Tongue (tissue), 2 donors: ENCODE results near the gene SSTR5. TPM values are rescaled to one million over a fixed set of nuclear protein-coding genes. Genes with fewer than 3 reads are reported as not detected.
A peak's percentile ranks its signal among the peaks of the same experiment; 100 is the strongest.

Experiments
- DNase-seq: peaks from one replicate; pipeline ENCODE4 v3.0.0-alpha.2; 2015
- total RNA-seq: library from RNA; depleted of rRNA; stranded (reverse); fragments of >200 nt; gene quantifications from one replicate; pipeline ENCODE4 v1.2.3, GENCODE V29; 2014

SSTR5 gene
- total RNA-seq, 1 donor from 2014 or later = 0.72 TPM

DNA sequence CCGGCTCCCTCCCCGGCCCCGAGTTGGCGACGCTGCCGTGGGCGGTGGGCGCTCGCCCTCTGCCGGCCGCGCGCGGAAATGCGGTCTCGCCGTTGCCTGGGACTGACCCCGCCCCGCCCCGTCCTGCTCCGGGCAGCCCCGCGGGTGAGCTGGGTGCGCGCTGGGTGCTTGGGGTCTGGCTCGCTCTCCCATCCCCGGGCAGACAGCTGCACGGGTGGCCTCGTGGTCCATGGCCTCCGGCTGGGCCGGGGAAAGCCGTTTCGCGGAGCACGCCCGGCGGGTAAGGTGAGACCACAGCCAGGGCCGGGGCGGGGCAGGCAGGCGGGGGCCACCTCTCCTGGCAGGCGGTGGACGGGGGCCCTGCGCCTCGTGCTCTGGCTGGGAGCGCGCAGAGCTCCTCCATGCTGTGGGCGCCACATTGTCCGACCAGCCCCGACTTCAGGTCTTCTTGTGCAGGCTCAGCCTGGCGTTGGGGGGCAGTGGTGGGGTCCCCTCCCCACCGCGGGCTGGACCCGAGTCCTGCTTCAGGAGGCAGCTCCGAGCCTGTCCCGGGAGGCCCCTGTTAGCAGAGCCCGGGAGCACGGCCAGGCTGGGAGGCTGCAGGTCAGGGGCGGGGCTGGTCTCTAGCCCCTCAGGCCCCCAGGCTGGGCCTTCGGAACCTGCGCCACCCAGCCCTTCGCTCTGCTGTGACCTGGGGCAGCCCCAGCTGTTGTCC is 30.5 kb downstream of the SSTR5 start:
- peak; percentile 66 for DNase-seq

DNA sequence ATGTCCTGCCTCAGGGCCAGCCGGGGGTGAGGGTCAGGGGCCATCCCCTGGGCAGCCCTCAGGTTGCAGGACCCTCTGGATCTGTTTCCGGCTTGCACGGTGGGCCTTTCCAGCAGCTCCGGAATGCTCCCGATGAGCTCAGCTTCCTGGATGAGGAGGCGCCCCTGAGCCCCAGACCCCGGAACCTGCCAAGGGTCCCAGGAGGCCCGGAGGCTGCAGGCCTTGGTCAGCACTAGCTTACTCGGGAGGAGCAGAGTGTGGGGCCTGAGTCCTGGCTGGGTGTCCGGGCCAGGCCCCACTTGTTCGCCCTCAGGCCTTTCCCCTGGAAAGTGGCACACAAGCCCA is 31.1 kb downstream of the SSTR5 start:
- no peak for DNase-seq

- peak; percentile 82 for DNase-seq
Measured at GRCh38 chr16:1105888-1106620, 33.5 kb downstream of the SSTR5 start.

DNA sequence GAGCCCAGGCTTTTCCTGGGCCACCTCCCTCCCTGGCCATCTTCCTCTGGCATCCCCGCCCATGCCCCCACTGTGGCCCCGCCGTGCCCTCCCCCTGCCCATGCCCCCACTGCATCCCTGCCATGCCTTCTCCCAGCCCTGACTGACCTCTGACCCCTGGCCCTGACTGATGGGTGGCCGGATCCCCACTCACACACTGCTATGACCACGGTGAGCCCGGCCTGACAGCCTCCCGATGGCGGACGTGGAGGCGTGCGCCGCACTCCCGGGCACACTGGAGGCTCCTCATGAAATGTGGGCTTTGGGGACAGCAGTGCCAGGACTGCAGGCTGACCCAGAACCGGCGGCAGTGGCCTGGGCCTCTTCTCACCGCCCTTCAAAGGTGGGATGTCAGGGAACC is 34.1 kb downstream of the SSTR5 start:
- no peak for DNase-seq

DNA sequence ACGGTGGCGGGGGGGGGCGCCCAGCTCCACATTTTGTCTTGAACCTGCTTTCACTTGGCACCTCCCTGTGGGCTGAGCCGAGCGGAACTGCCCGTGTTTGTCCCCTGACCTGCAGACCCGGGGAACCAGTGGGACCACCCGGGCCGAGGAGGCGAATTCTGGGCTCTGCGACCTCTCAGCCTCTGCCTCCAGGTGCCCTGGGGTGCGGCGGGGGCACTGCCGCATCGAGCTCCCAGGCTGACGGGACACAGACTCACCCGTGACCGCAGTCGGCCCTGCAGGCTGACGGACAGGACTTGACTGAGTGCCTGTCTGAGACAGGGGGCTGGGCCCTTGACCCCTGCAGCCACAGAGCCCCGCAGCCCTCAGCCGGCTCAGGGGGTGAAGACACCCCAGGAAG is 34.6 kb downstream of the SSTR5 start:
- no peak for DNase-seq

DNA sequence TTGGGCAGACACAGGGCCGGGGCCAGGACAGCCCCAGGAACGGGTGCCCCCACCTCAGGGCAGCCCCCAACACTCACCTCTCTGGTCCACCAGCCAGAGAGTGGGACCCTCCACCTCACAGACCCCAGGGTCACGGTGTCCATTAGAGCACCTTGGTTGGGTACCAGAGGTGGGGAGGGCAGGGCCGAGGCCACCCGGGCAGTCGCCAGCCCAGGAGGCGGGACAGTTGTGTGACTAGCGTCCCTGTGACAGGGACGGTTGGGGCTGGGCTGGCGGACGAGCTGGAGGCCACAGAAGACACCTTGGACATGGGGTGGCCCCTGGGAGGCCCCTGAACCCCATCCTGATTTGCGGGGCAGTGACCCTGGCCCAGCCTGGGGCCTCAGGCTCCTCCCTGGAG is 35.2 kb downstream of the SSTR5 start:
- DNase-seq = no peak

DNA sequence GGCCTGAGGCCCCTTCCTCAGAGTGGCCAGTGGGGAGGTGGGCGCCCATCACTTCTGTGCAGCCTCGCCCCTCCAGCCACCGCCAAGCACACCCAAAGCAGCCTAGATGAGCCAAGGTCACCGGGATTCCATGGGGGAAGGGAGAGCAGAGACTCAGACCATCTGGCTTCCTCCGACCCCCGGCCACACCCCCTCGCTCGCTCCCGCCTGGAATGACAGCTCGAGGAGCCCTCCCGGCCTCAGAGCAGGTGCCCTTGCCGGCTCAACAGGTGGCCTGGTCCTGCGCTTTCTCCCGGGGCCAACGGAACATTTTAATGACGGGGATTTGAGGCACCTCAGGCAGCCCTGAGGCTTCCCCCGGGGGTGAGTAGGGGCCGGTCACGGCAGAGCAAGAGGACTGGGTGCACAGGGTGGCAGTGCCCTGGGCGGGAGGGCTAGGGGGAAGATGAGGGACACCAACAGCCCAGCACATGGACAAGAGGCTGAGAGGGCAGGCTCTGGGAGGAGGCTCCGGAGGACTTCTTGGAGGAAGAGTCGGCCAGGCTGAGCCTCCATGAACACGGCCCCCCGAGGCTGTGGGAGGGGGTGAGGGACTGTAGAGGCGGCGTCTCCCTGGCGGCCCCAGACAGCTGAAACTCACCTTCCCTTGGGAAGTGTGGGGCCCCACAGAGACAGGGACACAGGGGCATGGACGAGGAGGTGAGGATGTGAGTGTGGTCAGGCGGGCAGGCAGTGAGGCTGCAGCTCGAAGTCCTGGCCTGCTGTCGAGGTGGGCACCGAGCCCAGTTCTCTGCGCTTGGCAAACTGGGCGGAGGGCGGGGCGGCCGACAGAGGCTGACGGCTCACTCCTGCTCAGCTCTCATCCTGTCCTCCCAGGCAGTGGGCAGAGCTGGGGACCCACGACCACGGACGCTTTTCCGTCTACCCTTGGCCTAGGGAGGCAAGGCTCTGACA is 36.0 kb downstream of the SSTR5 start:
- peak; percentile 80 for DNase-seq

- DNase-seq = no peak
Measured at GRCh38 chr16:1109648-1110047, 37.1 kb downstream of the SSTR5 start.

DNA sequence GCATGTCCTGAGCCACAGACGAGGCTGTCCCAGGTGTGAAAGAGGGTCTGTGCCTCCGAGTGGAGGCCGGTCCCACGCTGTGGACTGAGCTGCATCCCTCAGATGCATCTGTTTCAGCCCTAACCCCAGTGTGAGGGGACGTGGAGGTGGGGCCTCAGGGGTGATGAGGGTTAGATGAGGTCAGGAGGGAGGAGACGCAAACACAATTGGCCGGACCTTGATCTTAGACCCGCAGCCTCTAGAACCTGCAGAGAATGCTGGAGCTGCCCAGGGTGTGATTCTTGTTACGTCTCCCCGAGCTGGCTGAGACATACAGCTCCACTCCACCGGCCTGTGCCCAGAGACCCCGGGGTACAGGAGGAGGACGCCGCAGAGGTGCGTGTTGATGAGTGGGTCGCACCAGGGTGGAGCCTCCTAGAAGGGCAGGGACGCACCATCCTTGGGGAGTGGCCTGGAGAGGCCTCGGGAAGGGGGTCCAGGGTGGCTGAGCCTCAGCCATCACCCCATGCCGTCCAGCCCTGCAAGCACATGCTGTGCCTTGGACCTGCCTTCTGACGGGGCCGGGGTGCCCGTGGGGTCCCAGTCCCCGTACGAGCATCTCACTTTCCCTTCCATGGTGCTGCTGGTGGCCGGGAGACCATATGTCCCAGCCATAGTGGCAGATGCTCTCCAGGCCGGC is 40.1 kb downstream of the SSTR5 start:
- DNase-seq = no peak

DNA sequence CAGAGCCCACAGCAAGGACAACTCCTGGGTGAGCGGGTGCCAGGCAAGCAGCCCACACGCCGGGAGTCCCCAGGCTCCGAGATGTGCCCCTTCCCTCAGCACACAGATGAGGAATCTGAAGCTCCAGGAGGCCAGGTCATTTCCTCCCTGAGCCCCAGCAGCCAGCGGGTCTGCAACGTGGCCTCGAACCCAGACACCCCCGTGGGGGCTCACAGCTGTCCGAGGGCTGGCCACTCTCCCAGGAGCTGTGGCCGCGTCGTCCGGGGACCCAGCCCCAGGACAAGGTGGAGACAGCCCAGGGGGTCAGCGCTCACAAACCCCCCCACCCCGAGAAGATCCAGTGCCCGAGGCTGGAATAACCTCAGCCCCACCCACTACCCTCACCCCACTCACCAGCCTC is 40.9 kb downstream of the SSTR5 start:
- no peak for DNase-seq

DNA sequence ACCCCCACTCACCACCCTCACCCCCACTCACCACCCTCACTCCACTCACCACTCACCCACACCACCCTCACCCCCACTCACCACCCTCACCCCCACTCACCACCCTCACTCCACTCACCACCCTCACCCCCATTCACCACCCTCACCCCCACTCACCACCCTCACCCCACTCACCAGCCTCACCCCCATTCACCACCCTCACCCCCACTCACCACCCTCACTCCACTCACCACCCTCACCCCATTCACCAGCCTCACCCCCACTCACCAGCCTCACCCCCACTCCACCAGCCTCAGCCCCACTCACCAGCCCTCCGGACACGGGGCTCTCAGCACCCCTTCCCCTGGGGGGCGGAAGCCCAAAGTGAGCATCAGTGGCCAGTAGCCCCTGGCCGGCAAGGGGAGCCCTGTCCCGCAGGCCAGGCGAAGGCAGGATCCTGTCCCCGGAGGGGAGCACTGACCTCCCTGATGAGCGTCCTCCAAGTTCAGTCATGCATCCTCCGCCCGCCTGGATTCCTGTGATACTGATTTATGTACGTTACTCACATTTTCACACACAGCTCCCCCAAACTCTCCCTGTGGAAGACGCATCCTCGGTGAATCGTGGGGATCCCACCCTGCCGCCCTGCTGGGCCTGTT is 41.5 kb downstream of the SSTR5 start:
- DNase-seq = no peak

DNA sequence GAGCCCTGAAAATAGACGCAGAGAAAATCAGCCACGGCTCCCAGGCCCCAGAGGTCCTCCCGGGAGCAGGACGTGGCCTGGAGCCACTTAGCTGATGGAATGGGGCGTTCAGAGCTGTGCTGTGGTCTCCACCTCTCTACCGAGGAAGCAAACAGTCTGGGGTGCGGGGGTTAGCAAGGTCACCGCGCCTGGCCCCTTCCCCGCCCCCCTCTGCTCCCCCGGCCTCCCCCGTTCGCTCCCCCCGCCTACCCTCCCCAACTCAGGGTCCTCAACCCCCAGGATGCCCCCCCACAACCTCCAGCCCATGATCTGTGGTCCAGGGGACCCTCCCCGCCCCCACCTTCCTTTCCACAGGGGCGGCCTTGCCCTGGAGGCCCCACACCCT is 44.1 kb downstream of the SSTR5 start:
- DNase-seq = no peak

- peak; percentile 52 for DNase-seq
Measured at GRCh38 chr16:1117176-1117900, 44.8 kb downstream of the SSTR5 start.

- no peak for DNase-seq
Measured at GRCh38 chr16:1117926-1118325, 45.4 kb downstream of the SSTR5 start.

DNA sequence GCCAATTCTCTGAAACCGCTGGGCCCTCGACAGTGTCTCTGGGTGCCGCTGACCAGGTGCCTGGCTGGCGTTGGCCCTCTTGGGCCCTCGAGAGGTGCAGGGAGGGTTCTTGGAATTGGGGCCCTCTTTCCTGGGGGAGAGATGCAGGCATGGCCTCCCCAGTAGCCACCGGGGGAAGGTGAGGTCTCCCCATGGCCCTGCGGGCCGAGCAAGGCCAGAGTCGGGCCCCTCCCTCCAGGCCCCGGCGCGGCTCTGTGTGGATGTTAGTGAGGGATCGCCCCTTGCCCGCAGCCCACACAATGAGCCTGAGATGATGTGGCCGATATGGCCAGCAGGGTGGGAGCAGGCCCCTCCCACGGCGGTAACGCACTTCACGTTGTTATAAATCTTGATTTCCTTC is 46.6 kb downstream of the SSTR5 start:
- DNase-seq = no peak

DNA sequence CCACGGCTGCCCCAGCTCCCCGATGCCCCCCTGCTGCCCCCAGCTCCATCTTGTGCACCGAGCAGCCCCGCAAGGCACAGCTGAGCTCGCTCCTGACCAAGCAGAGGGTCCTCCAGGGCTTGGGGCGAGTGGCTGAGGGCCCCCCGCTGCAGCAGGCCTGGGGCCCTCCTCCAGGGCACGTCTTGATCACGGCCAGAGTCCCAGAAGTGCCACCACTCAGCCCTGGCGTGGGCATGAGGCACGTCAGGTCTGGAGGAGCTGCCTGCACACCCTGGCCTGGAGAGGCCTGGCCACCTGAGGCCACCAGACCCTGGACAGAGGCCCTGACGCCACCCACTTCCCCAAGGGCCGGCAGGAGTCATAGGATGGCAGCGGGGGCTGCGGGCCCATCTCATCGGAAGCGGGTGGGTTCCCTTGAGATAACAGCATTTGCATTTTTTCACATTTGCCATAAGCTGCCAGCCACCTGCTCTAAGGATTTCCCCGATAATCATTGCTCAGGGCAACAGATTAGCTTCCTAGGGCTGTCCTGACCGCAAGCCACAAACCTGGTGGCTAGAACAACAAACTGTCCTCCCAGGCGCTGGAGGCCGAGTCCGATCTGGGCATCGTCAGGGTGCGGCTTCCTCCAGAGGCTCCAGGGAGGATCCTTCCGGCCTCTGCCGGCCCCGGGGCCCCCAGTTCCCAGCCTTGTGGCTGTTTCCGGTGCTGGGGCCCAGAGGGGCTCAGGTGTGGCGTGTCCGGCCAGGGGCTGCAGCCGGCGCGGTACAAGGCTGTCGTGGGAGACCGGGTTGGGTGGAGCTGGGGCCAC is 47.4 kb downstream of the SSTR5 start:
- no peak for DNase-seq

DNA sequence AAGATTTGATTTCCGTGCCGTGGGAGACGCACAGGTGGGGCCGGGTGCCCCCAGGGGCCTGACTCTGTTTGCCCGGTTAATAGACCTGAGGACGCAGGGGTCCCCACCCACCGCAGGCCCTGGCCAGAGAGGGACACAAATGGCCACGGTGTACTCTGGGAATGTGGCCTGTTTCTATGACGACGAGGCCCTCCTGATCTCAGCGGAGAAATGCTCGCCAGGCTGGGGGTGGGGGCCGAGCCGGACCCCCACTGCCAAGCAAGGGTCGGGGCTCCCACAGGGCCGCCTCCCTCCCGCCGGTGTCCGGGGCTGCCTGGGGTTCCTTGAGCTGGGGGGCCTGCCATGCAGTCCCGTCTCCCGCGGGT is 48.0 kb downstream of the SSTR5 start:
- no peak for DNase-seq

DNA sequence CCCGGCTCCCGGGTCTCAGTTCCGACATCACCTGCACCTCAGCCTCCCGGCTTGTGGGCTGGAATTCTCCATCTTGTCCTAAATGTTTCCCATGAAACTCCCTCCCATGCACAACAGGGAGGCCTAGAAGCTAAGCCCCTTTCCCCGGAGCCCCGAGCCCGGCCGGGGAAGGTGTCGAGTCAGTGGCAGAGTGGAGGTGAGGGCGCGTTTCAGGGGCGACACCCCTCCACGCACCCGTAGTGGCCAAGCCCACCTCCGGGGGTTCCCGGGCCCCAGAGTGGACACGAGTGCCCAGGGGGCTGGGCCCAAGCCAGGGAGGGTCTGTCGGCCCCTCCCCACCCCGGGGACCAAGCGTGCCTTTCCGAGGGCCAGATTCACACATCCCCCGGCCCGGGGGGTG is 48.5 kb downstream of the SSTR5 start:
- DNase-seq = no peak

- DNase-seq = no peak
Measured at GRCh38 chr16:1121601-1122397, 49.3 kb downstream of the SSTR5 start.

GRCh38 chr16:1122398-1122765 is 49.8 kb downstream of the SSTR5 start:
- no peak for DNase-seq
